ENCODE results near the gene TYR.

The TYR gene

DNA sequence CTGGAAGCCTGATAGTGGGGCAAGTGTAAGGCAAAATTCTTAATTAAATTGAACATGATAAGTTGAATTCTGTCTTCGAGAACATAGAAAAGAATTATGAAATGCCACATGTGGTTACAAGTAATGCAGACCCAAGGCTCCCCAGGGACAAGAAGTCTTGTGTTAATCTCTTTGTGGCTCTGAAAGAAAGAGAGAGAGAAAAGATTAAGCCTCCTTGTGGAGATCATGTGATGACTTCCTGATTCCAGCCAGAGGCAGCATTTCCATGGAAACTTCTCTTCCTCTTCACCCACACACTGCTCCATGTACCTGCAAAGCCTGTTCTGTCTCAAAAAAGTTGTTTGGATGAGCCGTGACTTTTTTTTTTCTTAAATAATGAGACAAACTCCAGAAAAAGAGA lies 1.9 kb upstream of the TYR start:
- DNase-seq (ENCODE audit: insufficient read length, low spot score) (no peak), FAIRE-seq (peak; percentile 96)
- TF ChIP-seq, protein P1, sequence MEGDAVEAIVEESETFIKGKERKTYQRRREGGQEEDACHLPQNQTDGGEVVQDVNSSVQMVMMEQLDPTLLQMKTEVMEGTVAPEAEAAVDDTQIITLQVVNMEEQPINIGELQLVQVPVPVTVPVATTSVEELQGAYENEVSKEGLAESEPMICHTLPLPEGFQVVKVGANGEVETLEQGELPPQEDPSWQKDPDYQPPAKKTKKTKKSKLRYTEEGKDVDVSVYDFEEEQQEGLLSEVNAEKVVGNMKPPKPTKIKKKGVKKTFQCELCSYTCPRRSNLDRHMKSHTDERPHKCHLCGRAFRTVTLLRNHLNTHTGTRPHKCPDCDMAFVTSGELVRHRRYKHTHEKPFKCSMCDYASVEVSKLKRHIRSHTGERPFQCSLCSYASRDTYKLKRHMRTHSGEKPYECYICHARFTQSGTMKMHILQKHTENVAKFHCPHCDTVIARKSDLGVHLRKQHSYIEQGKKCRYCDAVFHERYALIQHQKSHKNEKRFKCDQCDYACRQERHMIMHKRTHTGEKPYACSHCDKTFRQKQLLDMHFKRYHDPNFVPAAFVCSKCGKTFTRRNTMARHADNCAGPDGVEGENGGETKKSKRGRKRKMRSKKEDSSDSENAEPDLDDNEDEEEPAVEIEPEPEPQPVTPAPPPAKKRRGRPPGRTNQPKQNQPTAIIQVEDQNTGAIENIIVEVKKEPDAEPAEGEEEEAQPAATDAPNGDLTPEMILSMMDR (IDR thresholded peaks at IDR 0.05; ENCODE audit: insufficient read depth, missing control alignments): no peak

DNA sequence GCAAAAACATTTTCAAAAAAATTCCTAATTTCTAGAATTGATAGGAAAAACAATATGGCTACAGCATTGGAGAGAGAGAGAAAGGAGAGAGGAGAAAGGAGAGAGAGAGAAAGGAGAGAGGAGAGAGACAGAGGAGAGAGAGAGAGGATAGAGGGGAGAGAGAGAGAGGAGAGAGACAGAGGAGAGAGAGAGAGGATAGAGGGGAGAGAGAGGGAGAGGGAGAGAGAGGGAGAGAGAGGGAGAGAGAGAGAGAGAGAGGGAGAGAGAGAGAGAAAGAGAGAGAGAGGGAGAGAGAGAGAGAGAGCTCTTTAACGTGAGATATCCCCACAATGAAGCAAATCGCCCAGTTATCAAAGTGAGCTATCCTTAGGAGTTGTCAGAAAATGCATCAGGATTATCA lies 737 bp upstream of the TYR start:
- DNase-seq (ENCODE audit: insufficient read length, low spot score) (no peak), FAIRE-seq (no peak)
- TF ChIP-seq, protein P1 (IDR thresholded peaks at IDR 0.05; ENCODE audit: insufficient read depth, missing control alignments): no peak

DNA sequence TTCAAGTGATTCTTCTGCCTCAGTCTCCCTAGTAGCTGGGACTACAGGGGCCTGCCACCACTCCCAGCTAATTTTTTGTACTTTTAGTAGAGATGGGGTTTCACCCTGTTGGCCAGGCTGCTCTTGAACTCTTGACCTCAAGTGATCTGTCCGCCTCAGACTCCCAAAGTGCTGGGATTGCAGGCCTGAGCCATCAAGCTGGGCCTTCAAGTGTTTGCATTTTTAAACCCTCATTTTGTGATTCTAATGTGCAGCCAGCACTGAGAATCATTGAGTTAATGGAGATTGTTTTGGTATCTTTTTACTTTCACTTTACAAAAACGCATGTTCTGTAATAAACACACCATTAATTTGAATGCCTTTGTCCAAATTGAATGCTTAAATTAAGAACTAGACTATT lies 3.4 kb downstream of the TYR start:
- no peak for DNase-seq (ENCODE audit: insufficient read length, low spot score)
- no peak for FAIRE-seq
- TF ChIP-seq, protein P1 (IDR thresholded peaks at IDR 0.05; ENCODE audit: insufficient read depth, missing control alignments): no peak

DNA sequence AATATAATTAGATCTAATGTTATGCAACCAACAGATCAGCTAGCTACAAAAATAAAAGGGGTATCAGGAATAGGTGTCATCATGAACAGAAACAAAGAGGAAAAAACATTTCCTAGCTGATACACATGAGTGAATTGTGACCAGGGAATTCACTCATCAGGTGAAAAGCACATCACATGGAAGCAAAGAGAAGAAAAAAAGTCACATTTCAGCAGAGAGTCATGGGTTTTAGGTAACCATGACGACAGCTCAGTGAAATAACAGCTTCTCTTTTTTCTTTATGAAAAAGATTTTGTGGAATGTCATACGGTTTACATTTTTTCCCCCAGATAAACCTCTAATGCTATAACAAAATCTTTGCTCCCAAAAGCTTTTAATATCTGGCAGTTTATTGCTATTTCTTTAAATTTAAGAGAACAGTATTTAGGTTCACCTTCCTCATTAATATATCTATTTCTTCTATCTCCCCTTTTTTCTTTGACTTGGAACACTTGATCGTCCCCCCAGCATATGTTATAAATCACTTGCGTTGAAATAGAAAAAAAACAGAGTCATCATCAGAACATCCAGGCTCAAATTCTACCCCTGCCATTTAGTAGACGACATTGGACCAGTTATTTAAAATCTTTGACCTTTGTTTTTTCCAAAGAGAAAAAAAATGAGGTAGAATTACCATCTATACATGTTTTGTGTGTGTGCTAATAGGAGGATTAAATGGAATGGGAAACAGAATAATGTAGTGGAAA lies 5.3 kb downstream of the TYR start:
- FAIRE-seq: no peak
- DNase-seq (ENCODE audit: insufficient read length, low spot score): no peak
- TF ChIP-seq, protein P1 (IDR thresholded peaks at IDR 0.05; ENCODE audit: insufficient read depth, missing control alignments): no peak

DNA sequence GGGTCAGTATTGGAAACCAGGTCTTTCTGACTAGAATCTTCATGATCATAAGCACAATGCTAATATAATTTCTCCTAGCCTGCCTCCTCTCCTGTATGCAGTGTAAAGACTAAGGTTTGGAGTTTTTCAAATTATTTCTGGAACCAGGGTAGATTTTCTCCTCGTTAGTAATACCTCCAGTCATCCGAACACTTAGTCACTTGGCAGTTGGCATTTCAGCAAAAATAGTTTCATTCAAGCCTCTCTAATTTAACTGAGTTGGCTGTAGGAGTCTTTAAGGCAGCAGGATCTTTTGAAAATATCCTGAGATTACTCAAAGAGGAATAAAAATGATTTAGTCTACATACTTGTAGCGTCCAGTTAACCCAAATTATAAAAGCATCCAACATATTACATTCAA lies 6.3 kb downstream of the TYR start:
- TF ChIP-seq, protein P1 (IDR thresholded peaks at IDR 0.05; ENCODE audit: insufficient read depth, missing control alignments): no peak
- FAIRE-seq (no peak), DNase-seq (ENCODE audit: insufficient read length, low spot score) (no peak)

DNA sequence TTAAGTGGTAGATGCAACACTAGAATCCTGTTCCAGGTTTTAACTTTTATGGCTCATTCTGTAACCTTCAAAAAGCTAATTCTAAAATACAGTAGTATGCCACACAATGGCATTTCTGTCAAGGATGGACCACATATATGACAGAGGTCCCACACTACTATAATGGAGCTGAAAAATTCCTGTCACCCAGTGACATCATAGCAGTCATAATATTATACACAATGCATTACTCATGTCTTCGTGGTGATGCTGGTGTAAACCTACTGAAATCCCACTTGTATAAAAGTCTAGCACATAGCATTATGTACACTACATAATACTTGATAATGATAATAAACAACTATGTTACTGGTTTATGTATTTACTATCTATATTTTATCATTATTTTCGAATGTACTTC lies 12.1 kb downstream of the TYR start:
- FAIRE-seq: no peak
- TF ChIP-seq, protein P1 (IDR thresholded peaks at IDR 0.05; ENCODE audit: insufficient read depth, missing control alignments): no peak
- no peak for DNase-seq (ENCODE audit: insufficient read length, low spot score)

DNA sequence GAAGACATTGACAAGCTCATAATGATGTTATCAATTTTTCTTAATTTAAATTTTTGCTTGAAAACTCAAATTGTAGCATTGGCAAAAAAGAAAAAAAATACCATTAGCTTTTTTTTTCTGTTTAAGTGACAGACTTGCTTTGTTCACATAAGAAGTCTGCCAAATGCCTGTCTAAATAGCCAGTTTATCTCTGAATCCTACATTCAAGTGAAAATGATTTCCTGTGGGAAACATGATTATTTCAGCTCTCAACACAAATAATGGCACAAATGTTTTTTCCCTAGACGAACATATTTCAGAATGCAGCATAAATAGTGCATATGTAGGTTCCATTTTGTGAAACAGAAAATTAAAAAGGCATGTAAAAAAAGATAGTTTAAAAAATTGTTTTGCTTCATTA lies 23.5 kb downstream of the TYR start:
- no peak for DNase-seq (ENCODE audit: insufficient read length, low spot score)
- no peak for FAIRE-seq
- TF ChIP-seq, protein P1 (IDR thresholded peaks at IDR 0.05; ENCODE audit: insufficient read depth, missing control alignments): no peak

Data from D721Med (cell line).